GM15510 (cell line): ENCODE results near the gene HES5.

Experiments used
- POLR2A ChIP-seq: IDR thresholded peaks from 3 replicates; pipeline ENCODE4 v1.6.1; 2011; ENCODE audit warnings: borderline replicate concordance; ENCODE audit not compliant: insufficient read length; ENCODE audit errors: extremely low read depth

The HES5 gene

DNA sequence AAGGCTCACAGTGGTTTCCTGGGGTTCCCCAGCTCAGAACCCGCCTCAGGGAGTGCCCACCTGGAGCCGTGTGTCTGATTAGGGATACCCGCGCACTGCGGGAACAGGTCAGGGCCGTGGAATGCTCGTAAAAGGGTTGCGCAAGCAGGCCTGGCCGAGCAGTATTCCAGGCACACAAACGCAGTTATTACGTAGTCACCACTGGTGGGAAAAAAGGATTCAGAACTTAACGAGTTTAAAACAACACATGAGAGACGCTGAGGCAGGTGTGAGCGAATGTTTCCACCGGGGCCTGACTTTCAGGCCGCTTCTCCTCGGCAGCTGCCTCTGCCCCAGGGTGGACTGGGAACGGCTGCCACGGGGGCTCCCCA is 35.8 kb downstream of the HES5 start:
- no peak for TF ChIP-seq POLR2A

GRCh38 chr1:2493691-2494322 is 36.3 kb downstream of the HES5 start:
- no peak for TF ChIP-seq POLR2A

GRCh38 chr1:2493218-2493617 is 36.8 kb downstream of the HES5 start:
- TF ChIP-seq POLR2A, result no peak

- TF ChIP-seq POLR2A, result no peak
Measured at GRCh38 chr1:2492091-2492490, 38.0 kb downstream of the HES5 start.

DNA sequence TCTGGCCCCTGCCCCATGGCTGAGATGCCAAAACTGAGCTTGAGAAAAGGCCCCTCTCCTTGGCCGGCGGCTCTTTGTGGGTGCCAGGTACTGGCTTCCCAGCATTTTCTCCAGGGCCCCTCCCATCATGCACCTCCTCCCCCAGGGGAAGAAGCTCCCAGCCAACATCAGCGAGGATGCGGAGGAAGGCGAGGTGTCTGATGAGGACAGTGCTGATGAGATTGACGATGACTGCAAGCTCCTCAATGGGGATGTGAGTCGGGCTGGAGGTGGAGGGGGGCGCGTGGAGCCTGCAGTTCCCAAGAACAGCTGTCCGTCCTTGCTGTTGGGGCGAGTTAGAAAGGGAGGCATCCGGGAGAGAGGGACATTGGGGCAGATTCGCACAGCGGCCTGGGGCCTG is 40.4 kb downstream of the HES5 start:
- TF ChIP-seq POLR2A, result no peak

GRCh38 chr1:2488688-2489087 is 41.4 kb downstream of the HES5 start:
- no peak for TF ChIP-seq POLR2A

DNA sequence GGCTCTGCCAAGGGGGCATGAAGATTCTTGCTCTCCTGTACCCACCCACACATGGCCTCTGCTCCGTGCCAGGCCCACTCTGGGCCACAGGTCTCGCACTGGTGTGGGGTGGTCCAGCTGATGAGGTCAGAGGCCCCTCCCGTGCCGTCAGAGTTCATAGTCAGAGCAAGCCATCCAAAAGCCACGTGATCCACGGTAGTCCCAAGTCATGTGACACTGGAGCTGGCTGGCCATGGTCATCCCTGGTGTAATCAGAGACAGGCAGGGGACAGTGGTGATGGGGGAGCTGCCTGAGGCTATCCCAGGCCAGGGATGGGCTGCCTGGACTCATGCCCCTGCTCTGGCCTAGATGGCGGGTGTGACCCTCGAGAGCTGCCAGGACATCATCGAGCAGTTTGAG is 43.5 kb downstream of the HES5 start:
- TF ChIP-seq POLR2A, result no peak

DNA sequence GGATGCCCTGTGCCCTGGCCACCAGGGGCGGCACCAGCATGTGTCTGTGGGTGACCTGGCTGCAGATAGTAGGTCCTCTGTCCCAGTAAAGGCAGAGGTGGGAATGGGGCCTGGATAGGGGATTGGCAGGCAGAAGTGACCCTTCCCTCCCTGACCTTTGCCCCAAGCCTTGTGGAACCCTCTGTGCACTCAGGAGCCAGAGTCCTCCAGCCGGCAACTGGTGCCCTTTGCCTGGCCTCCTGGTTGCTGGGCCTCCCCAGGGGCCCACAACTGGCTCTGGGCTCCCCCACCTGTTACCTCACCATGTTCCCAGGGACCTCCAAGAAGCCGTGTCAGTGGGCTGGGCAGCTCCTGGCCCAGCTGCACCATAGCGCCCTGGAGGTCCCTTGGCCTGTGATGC is 44.0 kb downstream of the HES5 start:
- no peak for TF ChIP-seq POLR2A

DNA sequence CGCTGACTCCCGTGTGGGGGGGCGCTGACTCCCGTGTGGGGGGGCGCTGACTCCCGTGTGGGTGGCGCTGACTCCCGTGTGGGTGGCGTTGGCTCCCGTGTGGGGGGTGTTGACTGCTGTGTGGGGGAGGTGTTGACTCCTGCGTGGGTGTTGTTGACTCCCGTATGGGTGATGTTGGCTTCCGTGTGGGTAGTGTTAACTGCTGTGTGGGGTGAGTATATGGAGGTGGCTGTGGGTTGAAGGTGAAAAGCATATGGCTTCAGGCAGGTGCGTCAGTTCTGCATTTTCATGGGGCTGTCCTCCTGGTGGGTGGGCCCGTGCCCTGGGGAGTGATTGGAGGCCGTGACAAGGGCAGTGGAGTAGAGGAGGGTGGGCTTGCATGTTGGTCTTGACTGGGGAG is 46.1 kb downstream of the HES5 start:
- no peak for TF ChIP-seq POLR2A

DNA sequence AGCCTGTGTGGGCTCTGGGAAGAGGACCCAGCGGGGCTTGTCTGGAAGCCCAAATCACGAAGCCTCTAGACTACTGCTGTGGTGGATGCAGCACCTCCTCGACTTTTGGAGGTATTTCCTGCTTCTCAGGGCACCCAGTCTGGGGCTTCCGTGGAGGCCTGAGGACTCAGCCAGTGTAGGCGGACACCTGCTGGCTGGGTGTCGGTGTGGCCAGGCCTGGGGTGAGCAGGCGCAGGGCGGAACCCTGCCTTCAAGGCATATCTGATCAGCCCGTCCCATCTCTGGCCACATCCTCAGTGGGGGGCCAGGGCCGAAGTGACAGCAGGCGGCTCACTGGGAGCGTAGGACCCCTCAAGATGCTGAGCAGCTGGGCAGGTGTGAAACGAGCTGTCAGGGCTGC is 47.0 kb downstream of the HES5 start:
- no peak for TF ChIP-seq POLR2A

- no peak for TF ChIP-seq POLR2A
Measured at GRCh38 chr1:2482588-2482987, 47.5 kb downstream of the HES5 start.

DNA sequence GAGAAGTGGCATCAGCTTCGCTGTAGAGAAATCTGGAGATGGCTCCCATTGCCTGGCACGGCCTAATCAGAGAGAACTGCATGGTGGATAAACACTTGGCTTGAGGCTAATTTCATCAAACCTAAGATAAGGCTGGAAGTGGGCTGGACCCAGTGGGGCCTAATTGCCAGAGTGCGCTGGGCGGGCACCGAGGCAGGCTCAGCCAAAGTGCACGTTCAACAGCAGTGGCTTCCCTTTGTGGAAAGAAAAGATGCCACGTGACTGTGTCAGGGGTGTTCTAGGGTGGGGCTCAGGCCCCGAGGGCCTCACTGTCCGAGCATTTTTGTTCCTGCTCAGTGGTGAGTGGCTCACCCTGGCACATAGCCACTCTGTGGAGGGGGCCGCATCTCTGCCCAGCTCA is 48.2 kb downstream of the HES5 start:
- no peak for TF ChIP-seq POLR2A

DNA sequence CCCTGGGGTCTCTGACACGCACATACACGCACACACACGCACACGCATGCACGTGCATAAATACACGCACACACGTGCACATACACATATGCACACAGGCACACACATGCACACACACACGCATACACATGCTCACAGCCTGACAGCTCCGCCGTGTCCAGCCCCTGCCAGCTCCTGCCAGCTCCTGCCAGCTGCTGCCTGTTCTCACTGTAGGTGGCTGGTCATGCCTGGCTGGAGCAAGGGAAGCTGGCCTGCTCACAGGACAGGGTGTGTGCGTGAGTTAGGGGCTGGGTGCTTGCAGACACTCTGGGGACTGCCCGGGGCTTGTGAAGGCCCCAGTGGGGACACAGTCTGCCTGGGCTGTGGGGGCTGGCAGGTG is 49.1 kb downstream of the HES5 start:
- no peak for TF ChIP-seq POLR2A

DNA sequence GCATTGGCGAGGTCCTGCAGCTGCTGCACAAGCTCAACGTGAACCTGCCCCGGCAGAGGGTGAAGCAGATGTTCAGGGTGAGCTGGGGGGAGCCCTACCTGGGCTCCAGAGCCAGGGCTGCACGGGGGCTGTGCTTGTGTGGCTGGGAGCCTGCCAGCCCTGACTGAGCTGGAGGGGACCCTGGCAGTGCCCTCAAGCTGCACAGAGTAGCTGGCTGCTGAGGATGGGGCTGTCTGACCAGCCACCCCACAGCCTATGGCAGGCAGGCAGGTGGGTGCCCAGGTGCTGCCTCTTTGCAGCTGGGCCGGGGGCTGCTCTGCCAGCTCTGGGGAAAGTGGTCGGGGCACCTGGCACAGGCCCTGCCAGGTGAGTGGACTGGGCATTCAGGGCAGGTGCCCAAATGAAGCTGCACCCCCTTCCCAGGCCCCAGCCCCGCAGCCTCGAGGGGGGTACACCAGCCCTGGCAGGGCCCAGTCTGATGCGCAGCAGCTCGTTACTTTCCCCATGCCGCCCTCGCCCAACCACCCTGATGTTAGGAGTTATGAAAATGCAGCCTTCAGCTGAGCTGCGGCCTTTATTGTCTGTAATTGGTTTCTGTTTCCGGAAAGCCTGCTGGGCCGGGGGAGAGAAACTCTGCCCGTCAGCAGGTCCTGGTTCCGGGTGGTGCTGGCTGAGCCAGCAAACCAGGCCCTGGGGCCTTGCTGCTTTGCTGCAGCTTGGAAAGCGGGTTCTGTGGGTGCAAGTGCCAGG is 49.7 kb downstream of the HES5 start:
- TF ChIP-seq POLR2A, result no peak

DNA sequence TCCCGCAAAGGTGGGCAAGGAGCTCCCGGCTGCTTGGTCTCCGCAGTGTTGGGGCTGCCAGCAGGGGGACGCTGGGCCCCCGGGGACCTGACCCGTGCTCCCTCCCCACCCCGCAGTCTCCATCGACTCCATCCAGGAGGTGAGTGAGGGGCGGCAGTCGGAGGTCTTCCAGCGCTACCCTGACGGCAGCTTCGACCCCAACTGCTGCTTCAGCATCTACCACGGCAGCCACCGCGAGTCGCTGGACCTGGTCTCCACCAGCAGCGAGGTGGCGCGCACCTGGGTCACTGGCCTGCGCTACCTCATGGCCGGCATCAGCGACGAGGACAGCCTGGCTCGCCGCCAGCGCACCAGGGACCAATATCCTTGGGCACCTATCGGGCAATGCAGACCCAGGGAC is 50.4 kb downstream of the HES5 start:
- TF ChIP-seq POLR2A, result no peak

DNA sequence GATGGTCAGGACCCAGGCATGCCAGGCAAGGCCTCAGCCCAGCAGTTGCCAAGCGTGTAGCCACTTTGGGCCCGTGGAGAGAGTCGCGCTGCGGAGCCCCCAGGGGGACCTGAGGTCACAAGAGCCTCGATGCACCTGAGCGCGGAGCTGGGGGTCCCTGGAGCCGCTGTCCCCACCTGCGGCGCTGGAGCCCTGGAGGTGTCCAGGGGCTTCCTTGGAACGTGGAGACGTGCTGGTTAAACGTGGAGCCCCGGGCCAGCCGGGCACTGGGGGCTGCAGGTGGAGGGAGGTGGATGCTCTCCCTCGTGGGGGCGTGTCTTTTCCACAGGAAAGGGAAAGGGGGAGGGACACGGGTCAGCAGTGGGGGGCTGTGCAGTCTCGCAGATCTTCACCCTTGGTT is 50.9 kb downstream of the HES5 start:
- no peak for TF ChIP-seq POLR2A
